Memory B cell (primary cell): Measurements from ENCODE around the gene ACADS.

Experiments used
- ATAC-seq: fragments of 150-1000 bp; cut with Tn5 transposase; 2 replicates; pipeline ENCODE4 v1.10.0; 2021; ENCODE audit warnings: low read depth, mild to moderate bottlenecking, moderate library complexity
- DNase-seq, 2 donors: peaks; one replicate each; pipeline ENCODE4 v3.0.0; 2022; ENCODE audit warnings: low spot score in 2 of 2
- H3K27ac Mint-ChIP-seq: one replicate; pipeline ENCODE4 v1.8.0; 2022; ENCODE audit warnings: mild to moderate bottlenecking, moderate library complexity, mixed read lengths
- H3K27me3 Mint-ChIP-seq: one replicate; pipeline ENCODE4 v1.8.0; 2022; ENCODE audit warnings: mixed read lengths
- H3K36me3 Mint-ChIP-seq: one replicate; pipeline ENCODE4 v1.8.0; 2022; ENCODE audit warnings: mild to moderate bottlenecking, mixed read lengths
- H3K4me1 Mint-ChIP-seq: one replicate; pipeline ENCODE4 v1.8.0; 2022; ENCODE audit warnings: mixed read lengths
- H3K4me3 Mint-ChIP-seq: one replicate; pipeline ENCODE4 v1.8.0; 2022; ENCODE audit warnings: mild to moderate bottlenecking, moderate library complexity, mixed read lengths
- H3K9me3 Mint-ChIP-seq: one replicate; pipeline ENCODE4 v1.8.0; 2022; ENCODE audit warnings: mixed read lengths

ACADS gene

DNA sequence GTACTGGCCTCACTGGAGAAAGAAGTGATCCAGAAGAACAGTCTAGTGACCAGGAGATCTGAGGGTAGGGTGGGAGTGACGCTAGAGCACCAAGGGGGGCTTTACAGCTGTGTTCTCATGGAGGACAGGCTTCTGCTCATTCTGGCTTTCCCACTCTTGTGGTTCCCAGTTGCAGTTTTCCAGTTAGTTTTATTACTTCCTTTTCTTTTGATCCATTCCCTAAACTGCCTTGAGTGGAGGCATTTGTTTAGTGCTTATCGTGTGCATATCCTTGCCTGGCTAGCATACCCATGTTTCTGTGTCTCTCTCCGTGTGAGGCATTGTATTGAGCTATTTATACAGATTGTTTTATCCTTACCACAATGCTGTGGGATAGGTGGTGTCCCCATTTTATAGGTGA, 34.6 kb upstream of the ACADS start:
- no peak overlapping the region for H3K27ac Mint-ChIP-seq
- ATAC-seq, result no peak
- H3K9me3 Mint-ChIP-seq, result no peaks in the 10 kb centered on the region
- no peak overlapping the region for H3K4me3 Mint-ChIP-seq
- no peaks in the 10 kb centered on the region for H3K27me3 Mint-ChIP-seq
- H3K4me1 Mint-ChIP-seq, result peaks cover 27% of the 10 kb centered on the region
- no peak for DNase-seq
- peaks cover 17% of the 10 kb centered on the region for H3K36me3 Mint-ChIP-seq

- DNase-seq (no peak), ATAC-seq (no peak)
- H3K27me3 Mint-ChIP-seq, result no peaks in the 10 kb centered on the region
- peaks cover 27% of the 10 kb centered on the region for H3K4me1 Mint-ChIP-seq
- H3K36me3 Mint-ChIP-seq, result peaks cover 30% of the 10 kb centered on the region
- H3K27ac Mint-ChIP-seq, result no peak overlapping the region
- H3K9me3 Mint-ChIP-seq, result no peaks in the 10 kb centered on the region
- H3K4me3 Mint-ChIP-seq, result no peak overlapping the region
Measured at GRCh38 chr12:120692524-120693033, 33.0 kb upstream of the ACADS start.

- peaks cover 31% of the 10 kb centered on the region for H3K36me3 Mint-ChIP-seq
- no peaks in the 10 kb centered on the region for H3K27me3 Mint-ChIP-seq
- ATAC-seq, result no peak
- no peak overlapping the region for H3K4me3 Mint-ChIP-seq
- H3K9me3 Mint-ChIP-seq, result no peaks in the 10 kb centered on the region
- H3K27ac Mint-ChIP-seq, result no peak overlapping the region
- DNase-seq, result no peak
- peaks cover 16% of the 10 kb centered on the region for H3K4me1 Mint-ChIP-seq
Measured at GRCh38 chr12:120693848-120694247, 31.8 kb upstream of the ACADS start.

DNA sequence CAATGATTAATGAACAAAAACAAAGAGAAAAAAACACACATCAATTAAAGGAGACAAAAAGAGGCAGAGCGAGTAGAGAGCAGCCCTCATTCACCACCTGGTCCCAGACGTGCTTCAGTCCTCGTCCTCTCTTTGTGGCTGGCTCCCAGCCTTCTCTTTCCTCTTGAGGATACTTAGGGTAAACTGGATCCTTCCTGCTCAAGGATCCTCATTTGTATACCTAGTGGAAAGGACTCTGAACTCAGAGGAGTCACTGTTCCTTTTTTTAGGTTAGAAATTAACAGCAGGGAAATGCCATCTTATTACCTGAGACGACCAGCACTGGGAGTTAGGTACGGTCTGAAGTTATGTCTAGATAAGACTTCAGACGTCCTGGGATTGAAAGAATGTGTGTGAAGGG, 29.0 kb upstream of the ACADS start:
- no peak overlapping the region for H3K27ac Mint-ChIP-seq
- peaks cover 6% of the 10 kb centered on the region for H3K4me1 Mint-ChIP-seq
- no peak for DNase-seq
- H3K27me3 Mint-ChIP-seq, result no peaks in the 10 kb centered on the region
- H3K36me3 Mint-ChIP-seq, result peaks cover 37% of the 10 kb centered on the region
- ATAC-seq, result no peak
- H3K4me3 Mint-ChIP-seq, result no peak overlapping the region
- no peaks in the 10 kb centered on the region for H3K9me3 Mint-ChIP-seq

- peaks cover 40% of the 10 kb centered on the region for H3K36me3 Mint-ChIP-seq
- DNase-seq, result no peak
- no peak for ATAC-seq
Measured at GRCh38 chr12:120697344-120697743, 28.3 kb upstream of the ACADS start.

DNA sequence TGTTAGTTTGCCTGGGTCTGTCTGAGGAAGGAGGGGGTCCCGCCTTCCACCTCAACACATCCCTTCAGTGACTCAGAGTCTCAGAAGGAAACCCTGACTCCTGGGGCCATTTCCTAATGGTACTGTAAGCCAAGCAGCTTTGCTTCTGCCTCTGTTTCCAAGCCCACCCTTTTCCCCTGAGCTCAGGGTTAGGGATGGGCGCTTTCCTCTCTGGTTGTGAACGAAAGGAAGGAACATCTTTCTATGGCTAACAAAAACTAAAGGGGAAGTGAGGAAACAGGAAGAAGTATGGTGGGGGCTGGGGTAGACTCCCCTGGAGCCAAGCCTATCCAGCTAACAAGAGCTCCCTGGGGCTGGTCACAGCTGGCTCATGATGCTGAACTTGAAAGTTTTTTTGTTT, 27.0 kb upstream of the ACADS start:
- H3K27me3 Mint-ChIP-seq, result no peaks in the 10 kb centered on the region
- ATAC-seq (no peak), DNase-seq (no peak)
- H3K4me3 Mint-ChIP-seq, result no peak overlapping the region
- H3K27ac Mint-ChIP-seq, result no peak overlapping the region
- H3K36me3 Mint-ChIP-seq, result peaks cover 41% of the 10 kb centered on the region
- H3K4me1 Mint-ChIP-seq, result no peaks in the 10 kb centered on the region
- H3K9me3 Mint-ChIP-seq, result no peaks in the 10 kb centered on the region

More at GRCh38 chr12:120697344-120697743, 28.3 kb upstream of the ACADS start:
- Mint-ChIP-seq H3K4me1 (peaks cover 2% of the 10 kb centered on the region), H3K27ac (no peak overlapping the region), H3K9me3 (no peaks in the 10 kb centered on the region), H3K4me3 (no peak overlapping the region), H3K27me3 (no peaks in the 10 kb centered on the region)

DNA sequence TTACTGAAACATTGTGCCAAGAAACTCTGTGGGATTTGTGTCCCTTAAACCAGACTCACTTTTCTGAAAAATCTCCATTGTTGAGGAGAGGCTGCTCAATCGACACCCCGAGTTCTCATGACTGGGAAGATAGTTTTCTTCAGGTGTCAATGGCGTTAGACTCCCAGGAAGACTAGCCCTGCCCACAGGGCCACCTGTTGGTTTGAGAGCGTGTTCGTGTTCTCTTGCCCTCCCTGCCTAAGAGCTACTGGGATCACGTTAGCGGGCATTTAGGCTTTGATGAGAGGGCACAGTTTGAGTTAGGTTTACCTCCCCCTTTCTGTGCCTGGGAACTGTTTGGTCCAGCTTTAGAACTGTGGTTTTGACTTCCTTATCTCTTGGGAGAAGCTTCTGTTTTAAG, 26.1 kb upstream of the ACADS start:
- no peak for DNase-seq
- no peak for ATAC-seq
- Mint-ChIP-seq H3K4me1 (no peaks in the 10 kb centered on the region), H3K36me3 (peaks cover 38% of the 10 kb centered on the region), H3K4me3 (no peak overlapping the region), H3K27ac (no peak overlapping the region), H3K9me3 (no peaks in the 10 kb centered on the region), H3K27me3 (no peaks in the 10 kb centered on the region)

GRCh38 chr12:120700886-120701285, 24.7 kb upstream of the ACADS start:
- DNase-seq (no peak), ATAC-seq (no peak)
- H3K4me1 Mint-ChIP-seq, result no peaks in the 10 kb centered on the region
- H3K27me3 Mint-ChIP-seq, result no peaks in the 10 kb centered on the region
- no peaks in the 10 kb centered on the region for H3K9me3 Mint-ChIP-seq
- H3K4me3 Mint-ChIP-seq, result no peak overlapping the region
- H3K27ac Mint-ChIP-seq, result no peak overlapping the region
- peaks cover 28% of the 10 kb centered on the region for H3K36me3 Mint-ChIP-seq

- H3K36me3 Mint-ChIP-seq, result peaks cover 15% of the 10 kb centered on the region
- no peak overlapping the region for H3K27ac Mint-ChIP-seq
- ATAC-seq (no peak), DNase-seq (no peak)
- no peaks in the 10 kb centered on the region for H3K4me1 Mint-ChIP-seq
- H3K4me3 Mint-ChIP-seq, result no peak overlapping the region
- H3K9me3 Mint-ChIP-seq, result no peaks in the 10 kb centered on the region
- H3K27me3 Mint-ChIP-seq, result no peaks in the 10 kb centered on the region
Measured at GRCh38 chr12:120702637-120703036, 23.0 kb upstream of the ACADS start.

- H3K36me3 Mint-ChIP-seq, result peaks cover 15% of the 10 kb centered on the region
- no peaks in the 10 kb centered on the region for H3K4me1 Mint-ChIP-seq
- no peak overlapping the region for H3K27ac Mint-ChIP-seq
- H3K9me3 Mint-ChIP-seq, result no peaks in the 10 kb centered on the region
- no peaks in the 10 kb centered on the region for H3K27me3 Mint-ChIP-seq
- DNase-seq (no peak), ATAC-seq (no peak)
- H3K4me3 Mint-ChIP-seq, result no peak overlapping the region
Measured at GRCh38 chr12:120703311-120703942, 22.2 kb upstream of the ACADS start.

GRCh38 chr12:120705618-120706017, 20.0 kb upstream of the ACADS start:
- H3K36me3 Mint-ChIP-seq, result peaks cover 11% of the 10 kb centered on the region
- H3K27me3 Mint-ChIP-seq, result no peaks in the 10 kb centered on the region
- no peak overlapping the region for H3K4me3 Mint-ChIP-seq
- no peak for DNase-seq
- no peak for ATAC-seq
- H3K27ac Mint-ChIP-seq, result no peak overlapping the region
- H3K4me1 Mint-ChIP-seq, result peaks cover 5% of the 10 kb centered on the region
- H3K9me3 Mint-ChIP-seq, result no peaks in the 10 kb centered on the region

DNA sequence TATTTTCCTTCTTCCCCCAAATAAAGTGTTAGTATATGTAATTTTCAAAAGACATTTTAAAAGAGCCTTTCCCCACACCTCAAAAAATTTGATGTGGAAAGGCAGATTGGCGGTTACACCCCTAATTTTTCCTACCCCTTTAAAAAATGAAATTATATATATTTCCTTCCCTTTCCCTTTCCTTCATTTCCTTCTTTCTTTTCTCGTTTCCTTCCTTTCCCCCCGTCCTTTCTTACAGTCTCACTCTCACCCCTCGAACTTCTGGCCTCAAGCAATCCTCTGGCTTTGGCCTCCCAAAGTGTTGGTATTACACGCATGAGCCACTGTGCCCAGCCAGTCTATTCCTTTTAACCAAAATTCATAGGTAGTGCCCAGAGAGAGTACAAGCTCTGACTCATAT, 19.6 kb upstream of the ACADS start:
- H3K27me3 Mint-ChIP-seq, result no peaks in the 10 kb centered on the region
- ATAC-seq, result no peak
- no peaks in the 10 kb centered on the region for H3K9me3 Mint-ChIP-seq

GRCh38 chr12:120708651-120709050, 17.0 kb upstream of the ACADS start:
- no peaks in the 10 kb centered on the region for H3K27me3 Mint-ChIP-seq
- H3K9me3 Mint-ChIP-seq, result no peaks in the 10 kb centered on the region
- peak overlapping the region; percentile 1 for H3K4me3 Mint-ChIP-seq
- ATAC-seq (no peak), DNase-seq (no peak)
- peaks cover 17% of the 10 kb centered on the region for H3K4me1 Mint-ChIP-seq
- H3K36me3 Mint-ChIP-seq, result peaks cover under 1% of the 10 kb centered on the region
- H3K27ac Mint-ChIP-seq, result no peak overlapping the region

More for the DNA sequence above, 19.6 kb upstream of the ACADS start:
- Mint-ChIP-seq H3K4me1 (peaks cover 5% of the 10 kb centered on the region), H3K4me3 (no peak overlapping the region), H3K27ac (no peak overlapping the region), H3K36me3 (peaks cover 7% of the 10 kb centered on the region)
- DNase-seq, result no peak

- peak within 1 kb of the TSS; percentile 78 for H3K27ac Mint-ChIP-seq
Measured at GRCh38 chr12:120710031-120710804, 15.4 kb upstream of the ACADS start, which contains the start of gene UNC119B. Gene UNC119B (plus strand): TSS chr12:120710458. CDS start chr12:120710475, 17 bp downstream.

More at GRCh38 chr12:120710031-120710804, 15.4 kb upstream of the ACADS start, which contains the start of gene UNC119B:
- peak within 1 kb of the TSS; percentile 90 for H3K4me3 Mint-ChIP-seq
- ATAC-seq (peak; percentile 87), DNase-seq (peak; percentile 50 to 64)
- no peaks in the 10 kb centered on the region for H3K9me3 Mint-ChIP-seq
- H3K4me1 Mint-ChIP-seq, result peaks cover 21% of the 10 kb centered on the region
- H3K27me3 Mint-ChIP-seq, result no peaks in the 10 kb centered on the region
- peaks cover 5% of the 10 kb centered on the region for H3K36me3 Mint-ChIP-seq
